Brain microvascular endothelial cell (primary cell): ENCODE data around the gene VTI1A.

Experiments
- DNase-seq: peaks from one replicate; pipeline ENCODE4 v3.0.0-alpha.2; 2020
- H3K27ac ChIP-seq: fragments of 250-450 bp; sonication (Bioruptor Pico); 2 replicates; pipeline ENCODE4 v1.5.1; 2020; ENCODE audit warnings: mild to moderate bottlenecking, moderate library complexity
- H3K27me3 ChIP-seq: fragments of 250-450 bp; sonication (Bioruptor Pico); replicated peaks from 2 replicates; pipeline ENCODE4 v1.5.1; 2020; ENCODE audit warnings: mild to moderate bottlenecking
- H3K36me3 ChIP-seq: fragments of 250-450 bp; sonication (Bioruptor Pico); replicated peaks from 2 replicates; pipeline ENCODE4 v1.5.1; 2020; ENCODE audit warnings: mild to moderate bottlenecking
- H3K4me3 ChIP-seq: 2 replicates; pipeline ENCODE4 v1.5.1; 2011; ENCODE audit warnings: low read depth, mild to moderate bottlenecking, control low read depth, low read length, moderate library complexity
- in situ Hi-C: cut with HindIII; loops from 2 replicates; pipeline ENCODE4 v1.10.0; 2017; ENCODE audit warnings: low sequenced_read_pairs, low pct_ligation_motif_present
- TF ChIP-seq, protein P1 (sequence below): IDR thresholded peaks from 2 replicates; pipeline ENCODE4 v1.5.1; 2011; ENCODE audit warnings: low read depth, mild to moderate bottlenecking, moderate library complexity, low read length, control low read depth, inconsistent platforms; ENCODE audit errors: missing control alignments

VTI1A gene

GRCh38 chr10:112708461-112708860 is 261.4 kb downstream of the VTI1A start:
- DNase-seq, result no peak

GRCh38 chr10:112710528-112710927 is 263.5 kb downstream of the VTI1A start:
- Histone ChIP-seq H3K4me3 (no peak overlapping the region), H3K36me3 (no peaks in the 10 kb centered on the region), H3K27ac (no peak overlapping the region), H3K27me3 (no peaks in the 10 kb centered on the region)
- no peak for DNase-seq
- TF ChIP-seq, protein P1, sequence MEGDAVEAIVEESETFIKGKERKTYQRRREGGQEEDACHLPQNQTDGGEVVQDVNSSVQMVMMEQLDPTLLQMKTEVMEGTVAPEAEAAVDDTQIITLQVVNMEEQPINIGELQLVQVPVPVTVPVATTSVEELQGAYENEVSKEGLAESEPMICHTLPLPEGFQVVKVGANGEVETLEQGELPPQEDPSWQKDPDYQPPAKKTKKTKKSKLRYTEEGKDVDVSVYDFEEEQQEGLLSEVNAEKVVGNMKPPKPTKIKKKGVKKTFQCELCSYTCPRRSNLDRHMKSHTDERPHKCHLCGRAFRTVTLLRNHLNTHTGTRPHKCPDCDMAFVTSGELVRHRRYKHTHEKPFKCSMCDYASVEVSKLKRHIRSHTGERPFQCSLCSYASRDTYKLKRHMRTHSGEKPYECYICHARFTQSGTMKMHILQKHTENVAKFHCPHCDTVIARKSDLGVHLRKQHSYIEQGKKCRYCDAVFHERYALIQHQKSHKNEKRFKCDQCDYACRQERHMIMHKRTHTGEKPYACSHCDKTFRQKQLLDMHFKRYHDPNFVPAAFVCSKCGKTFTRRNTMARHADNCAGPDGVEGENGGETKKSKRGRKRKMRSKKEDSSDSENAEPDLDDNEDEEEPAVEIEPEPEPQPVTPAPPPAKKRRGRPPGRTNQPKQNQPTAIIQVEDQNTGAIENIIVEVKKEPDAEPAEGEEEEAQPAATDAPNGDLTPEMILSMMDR, result no peak
- in situ Hi-C loops, result no loop called here

More at GRCh38 chr10:112708461-112708860, 261.4 kb downstream of the VTI1A start:
- no peaks in the 10 kb centered on the region for H3K27me3 ChIP-seq
- TF ChIP-seq, protein P1, result no peak
- H3K36me3 ChIP-seq, result no peaks in the 10 kb centered on the region
- H3K4me3 ChIP-seq, result no peak overlapping the region
- in situ Hi-C loops, result no loop called here
- no peak overlapping the region for H3K27ac ChIP-seq

- no peak overlapping the region for H3K4me3 ChIP-seq
- no peaks in the 10 kb centered on the region for H3K36me3 ChIP-seq
- in situ Hi-C loops, result no loop called here
- no peak overlapping the region for H3K27ac ChIP-seq
- TF ChIP-seq, protein P1, result no peak
- H3K27me3 ChIP-seq, result no peaks in the 10 kb centered on the region
- DNase-seq, result peak; percentile 61
Measured at GRCh38 chr10:112711366-112711765, 264.4 kb downstream of the VTI1A start.

DNA sequence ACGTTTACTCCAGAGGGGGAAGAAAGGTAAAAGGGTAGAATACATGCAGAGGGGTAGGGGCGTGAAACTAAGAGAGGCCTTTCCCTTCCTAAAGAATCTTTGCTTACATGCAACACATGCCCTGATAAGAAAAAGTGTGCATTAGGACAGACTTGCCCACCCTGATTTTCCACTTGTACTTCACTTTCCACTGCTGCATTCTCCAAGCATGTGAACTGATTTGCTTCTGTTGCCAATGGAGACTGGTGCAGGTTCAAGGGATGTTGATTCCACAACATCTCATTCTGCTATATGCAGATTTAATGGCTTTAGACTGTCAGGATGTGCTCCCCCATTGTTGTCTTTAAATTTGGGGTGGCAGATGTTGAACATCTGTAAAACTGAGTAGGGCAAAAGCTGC is 265.5 kb downstream of the VTI1A start:
- DNase-seq, result no peak
- no peaks in the 10 kb centered on the region for H3K36me3 ChIP-seq
- TF ChIP-seq, protein P1, result no peak
- in situ Hi-C loops, result no loop called here
- no peaks in the 10 kb centered on the region for H3K27me3 ChIP-seq
- no peak overlapping the region for H3K27ac ChIP-seq
- H3K4me3 ChIP-seq, result no peak overlapping the region

DNA sequence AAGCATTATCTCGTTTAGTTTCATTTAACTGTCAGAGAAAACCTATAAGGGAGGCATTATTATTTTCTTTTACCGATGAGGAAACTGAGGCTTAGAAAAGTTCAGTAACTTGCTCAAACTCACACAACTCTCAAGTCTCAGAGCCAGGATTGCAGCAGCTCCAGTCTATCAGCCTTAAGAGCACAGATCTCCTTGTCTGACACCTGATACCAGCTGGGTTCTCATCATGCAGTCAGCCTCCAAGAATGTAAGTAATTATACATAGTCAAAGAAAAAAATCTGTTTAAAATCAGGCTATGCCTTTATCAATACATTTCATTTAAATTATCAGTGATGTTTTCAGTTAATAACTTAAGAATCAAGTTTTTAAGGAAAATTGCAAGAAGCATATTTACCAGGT is 266.4 kb downstream of the VTI1A start:
- no peak for DNase-seq
- in situ Hi-C loops, result no loop called here
- TF ChIP-seq, protein P1, result no peak

GRCh38 chr10:112715581-112715980 is 268.6 kb downstream of the VTI1A start:
- in situ Hi-C loops, result no loop called here
- Histone ChIP-seq H3K4me3 (no peak overlapping the region), H3K27me3 (no peaks in the 10 kb centered on the region), H3K27ac (no peak overlapping the region), H3K36me3 (no peaks in the 10 kb centered on the region)
- no peak for DNase-seq
- TF ChIP-seq, protein P1, result no peak

More for the DNA sequence above, 266.4 kb downstream of the VTI1A start:
- H3K27ac ChIP-seq, result no peak overlapping the region
- H3K36me3 ChIP-seq, result no peaks in the 10 kb centered on the region
- no peaks in the 10 kb centered on the region for H3K27me3 ChIP-seq
- H3K4me3 ChIP-seq, result no peak overlapping the region
